ENCODE measurements around the gene BCAS3. TPM values are rescaled to one million over a fixed set of nuclear protein-coding genes. Genes with fewer than 3 reads are reported as not detected.

The BCAS3 gene
- total RNA-seq, 1 experiment from 2014 or later: 14.4 TPM

DNA sequence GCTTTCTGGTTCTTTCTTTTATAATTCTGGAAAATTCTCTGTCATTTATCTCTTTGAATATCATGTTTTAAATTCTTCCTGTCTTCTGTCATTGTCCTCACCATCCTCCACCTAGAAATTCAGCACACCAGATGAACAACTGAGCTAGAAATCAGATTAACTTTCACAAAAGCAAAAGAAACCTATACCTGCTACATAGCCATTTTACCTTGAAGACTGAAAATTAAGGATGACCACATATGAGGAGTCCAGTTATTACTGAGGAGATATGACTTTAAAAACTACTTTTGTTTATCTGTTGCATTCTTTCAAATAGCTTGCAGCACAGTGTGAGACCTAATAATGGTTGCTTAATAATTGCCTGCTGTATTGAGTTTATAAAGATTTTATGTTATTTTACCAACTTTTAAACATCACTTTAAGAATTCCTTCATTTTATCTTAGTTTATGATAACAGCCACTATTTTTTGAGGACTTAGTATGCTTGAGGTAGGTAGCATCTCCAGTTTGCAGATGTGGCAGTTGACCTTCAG lies 104.3 kb downstream of the BCAS3 start:
- no TSS peak for BruUV-seq (replicated peaks)
- H3K27ac ChIP-seq (ENCODE audit: low read depth, low read length, poor library complexity, severe bottlenecking): no peak overlapping the region
- ChIA-PET POLR2A (ENCODE audit: low non-redundant PET) (no interaction called here), CTCF (no interaction called here)
- H3K4me3 ChIP-seq (ENCODE audit: low read depth, low read length, poor library complexity, severe bottlenecking): no peak overlapping the region
- intact Hi-C loops (cut with micrococcal nuclease; ENCODE audit: unreplicated experiment): no loop called here
- no peaks in the 10 kb centered on the region for H3K27me3 ChIP-seq (replicated peaks; ENCODE audit: insufficient read depth, low read depth, low read length, poor library complexity)
- no peaks in the 10 kb centered on the region for H3K4me1 ChIP-seq (ENCODE audit: insufficient read depth, low read length, poor library complexity, severe bottlenecking)
- H3K9me3 ChIP-seq (ENCODE audit: low read depth, low read length, poor library complexity, severe bottlenecking): no peaks in the 10 kb centered on the region
- no peak for DNase-seq (ENCODE audit: low spot score)
- no peaks in the 10 kb centered on the region for H3K36me3 ChIP-seq (ENCODE audit: insufficient read depth, low read length, poor library complexity, severe bottlenecking)
- TF ChIP-seq, protein P1, sequence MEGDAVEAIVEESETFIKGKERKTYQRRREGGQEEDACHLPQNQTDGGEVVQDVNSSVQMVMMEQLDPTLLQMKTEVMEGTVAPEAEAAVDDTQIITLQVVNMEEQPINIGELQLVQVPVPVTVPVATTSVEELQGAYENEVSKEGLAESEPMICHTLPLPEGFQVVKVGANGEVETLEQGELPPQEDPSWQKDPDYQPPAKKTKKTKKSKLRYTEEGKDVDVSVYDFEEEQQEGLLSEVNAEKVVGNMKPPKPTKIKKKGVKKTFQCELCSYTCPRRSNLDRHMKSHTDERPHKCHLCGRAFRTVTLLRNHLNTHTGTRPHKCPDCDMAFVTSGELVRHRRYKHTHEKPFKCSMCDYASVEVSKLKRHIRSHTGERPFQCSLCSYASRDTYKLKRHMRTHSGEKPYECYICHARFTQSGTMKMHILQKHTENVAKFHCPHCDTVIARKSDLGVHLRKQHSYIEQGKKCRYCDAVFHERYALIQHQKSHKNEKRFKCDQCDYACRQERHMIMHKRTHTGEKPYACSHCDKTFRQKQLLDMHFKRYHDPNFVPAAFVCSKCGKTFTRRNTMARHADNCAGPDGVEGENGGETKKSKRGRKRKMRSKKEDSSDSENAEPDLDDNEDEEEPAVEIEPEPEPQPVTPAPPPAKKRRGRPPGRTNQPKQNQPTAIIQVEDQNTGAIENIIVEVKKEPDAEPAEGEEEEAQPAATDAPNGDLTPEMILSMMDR (conservative IDR thresholded peaks at IDR 0.05; ENCODE audit: low read depth, low read length): no peak
- no peak for TF ChIP-seq EZH2 (IDR thresholded peaks at IDR 0.05; ENCODE audit: borderline replicate concordance, low read depth, low read length, poor library complexity, severe bottlenecking)

DNA sequence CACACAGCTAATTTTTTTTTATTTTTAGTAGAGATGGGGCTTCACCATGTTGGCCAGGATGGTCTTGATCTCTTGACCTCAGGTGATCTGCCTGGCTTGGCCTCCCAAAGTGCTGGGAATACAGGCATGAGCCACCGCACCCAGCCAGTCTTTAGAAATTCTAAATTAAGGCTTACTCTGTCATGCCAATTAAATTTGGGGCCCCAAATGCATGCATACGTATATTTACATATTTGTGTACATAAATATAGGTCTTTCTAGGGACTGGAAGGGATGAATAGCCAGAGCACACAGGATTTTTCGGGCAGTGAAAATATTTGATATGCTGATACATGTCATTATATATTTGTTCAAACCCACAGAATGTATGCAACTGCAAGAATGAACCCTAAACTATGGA lies 105.1 kb downstream of the BCAS3 start:
- ChIA-PET CTCF (no interaction called here), POLR2A (ENCODE audit: low non-redundant PET) (no interaction called here)
- Histone ChIP-seq H3K4me1 (ENCODE audit: insufficient read depth, low read length, poor library complexity, severe bottlenecking) (no peaks in the 10 kb centered on the region), H3K9me3 (ENCODE audit: low read depth, low read length, poor library complexity, severe bottlenecking) (no peaks in the 10 kb centered on the region), H3K36me3 (ENCODE audit: insufficient read depth, low read length, poor library complexity, severe bottlenecking) (no peaks in the 10 kb centered on the region), H3K4me3 (ENCODE audit: low read depth, low read length, poor library complexity, severe bottlenecking) (no peak overlapping the region), H3K27me3 (replicated peaks; ENCODE audit: insufficient read depth, low read depth, low read length, poor library complexity) (no peaks in the 10 kb centered on the region), H3K27ac (ENCODE audit: low read depth, low read length, poor library complexity, severe bottlenecking) (no peak overlapping the region)
- BruUV-seq (replicated peaks): no TSS peak
- no peak for DNase-seq (ENCODE audit: low spot score)
- TF ChIP-seq, protein P1 (conservative IDR thresholded peaks at IDR 0.05; ENCODE audit: low read depth, low read length): no peak
- no peak for TF ChIP-seq EZH2 (IDR thresholded peaks at IDR 0.05; ENCODE audit: borderline replicate concordance, low read depth, low read length, poor library complexity, severe bottlenecking)
- intact Hi-C loops (cut with micrococcal nuclease; ENCODE audit: unreplicated experiment): no loop called here

DNA sequence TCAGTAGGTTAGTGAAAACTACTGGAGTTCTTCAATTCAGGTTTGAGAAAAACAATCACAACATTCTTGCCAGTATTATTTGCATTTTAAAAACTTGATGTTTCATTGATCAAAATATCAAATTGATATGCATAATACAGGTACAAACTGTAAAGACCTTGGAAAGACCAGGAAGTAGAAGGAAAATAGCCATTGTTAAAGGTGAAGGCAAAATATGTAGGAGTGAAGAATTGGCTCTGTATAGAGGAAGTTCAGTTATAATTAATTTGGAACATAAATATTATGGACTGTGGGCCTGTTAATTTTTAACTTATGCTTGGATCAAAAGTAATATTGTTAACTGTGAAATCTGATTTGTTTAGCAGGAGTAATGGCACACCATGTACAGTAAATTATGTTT lies 112.6 kb downstream of the BCAS3 start:
- no peak overlapping the region for H3K27ac ChIP-seq (ENCODE audit: low read depth, low read length, poor library complexity, severe bottlenecking)
- no TSS peak for BruUV-seq (replicated peaks)
- no peaks in the 10 kb centered on the region for H3K27me3 ChIP-seq (replicated peaks; ENCODE audit: insufficient read depth, low read depth, low read length, poor library complexity)
- intact Hi-C loops (cut with micrococcal nuclease; ENCODE audit: unreplicated experiment): no loop called here
- no peaks in the 10 kb centered on the region for H3K4me1 ChIP-seq (ENCODE audit: insufficient read depth, low read length, poor library complexity, severe bottlenecking)
- no peak for DNase-seq (ENCODE audit: low spot score)
- POLR2A ChIA-PET (ENCODE audit: low non-redundant PET): no interaction called here
- CTCF ChIA-PET: no interaction called here
- no peak overlapping the region for H3K4me3 ChIP-seq (ENCODE audit: low read depth, low read length, poor library complexity, severe bottlenecking)
- no peak for TF ChIP-seq EZH2 (IDR thresholded peaks at IDR 0.05; ENCODE audit: borderline replicate concordance, low read depth, low read length, poor library complexity, severe bottlenecking)
- TF ChIP-seq, protein P1 (conservative IDR thresholded peaks at IDR 0.05; ENCODE audit: low read depth, low read length): no peak
- H3K9me3 ChIP-seq (ENCODE audit: low read depth, low read length, poor library complexity, severe bottlenecking): no peaks in the 10 kb centered on the region
- no peaks in the 10 kb centered on the region for H3K36me3 ChIP-seq (ENCODE audit: insufficient read depth, low read length, poor library complexity, severe bottlenecking)

All from A673 (cell line).